Kidney glomerular epithelial cell (primary cell): ENCODE data around the gene CGB7.

Experiments
- DNase-seq: peaks from one replicate; lab custom pipeline; 2025; lab: John Stamatoyannopoulos, UW

CGB7 gene

DNA sequence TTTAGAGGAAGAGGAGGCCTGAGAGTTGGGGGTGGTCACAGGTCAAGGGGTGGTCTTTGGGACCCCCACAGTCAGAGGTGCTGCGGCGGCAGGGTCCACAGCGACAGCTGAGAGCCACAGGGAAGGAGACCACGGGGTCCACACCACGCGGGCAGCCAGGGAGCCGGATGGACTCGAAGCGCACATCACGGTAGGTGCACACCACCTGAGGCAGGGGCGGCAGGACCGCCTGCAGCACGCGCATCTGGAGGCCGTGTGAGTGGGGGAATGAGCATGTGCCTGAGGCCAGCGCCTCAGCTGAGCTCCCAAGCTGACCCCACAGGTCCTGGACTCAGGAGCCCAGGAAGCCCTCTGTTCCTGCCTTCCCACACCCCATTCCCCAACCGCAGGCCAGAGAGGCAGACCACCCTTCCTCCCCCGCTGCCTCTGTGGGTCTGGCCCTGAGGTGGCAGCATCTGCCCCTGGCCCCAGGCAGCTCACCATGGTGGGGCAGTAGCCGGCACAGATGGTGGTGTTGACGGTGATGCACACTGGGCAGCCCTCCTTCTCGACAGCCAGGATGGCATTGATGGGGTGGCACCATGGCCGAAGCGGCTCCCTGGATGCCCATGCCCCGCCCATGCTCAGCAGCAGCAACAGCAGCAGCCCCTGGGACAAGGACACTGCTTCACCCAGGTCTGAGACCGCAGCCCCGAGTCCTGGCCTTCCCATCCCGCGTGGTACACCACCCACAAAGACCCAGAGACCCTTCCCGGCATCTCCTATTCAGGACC lies 41.3 kb downstream of the CGB7 start:
- no peak for DNase-seq

DNA sequence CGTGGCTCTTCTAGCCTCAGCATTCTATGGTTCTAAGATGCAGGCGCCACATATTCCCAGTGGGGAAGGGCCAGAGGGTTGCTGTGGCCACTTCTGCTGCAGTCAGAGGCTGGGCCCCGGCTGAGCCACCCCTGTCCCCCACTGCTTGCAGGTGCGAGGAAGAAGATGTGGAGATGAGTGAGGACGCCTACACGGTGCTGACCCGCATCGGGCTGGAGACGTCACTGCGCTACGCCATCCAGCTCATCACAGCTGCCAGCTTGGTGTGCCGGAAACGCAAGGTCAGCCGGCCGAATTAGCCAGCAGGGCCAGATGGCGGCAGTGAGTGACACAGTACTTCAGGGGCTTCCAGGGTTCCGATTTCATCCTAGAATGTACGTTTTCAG lies 42.7 kb downstream of the CGB7 start:
- DNase-seq = no peak

DNA sequence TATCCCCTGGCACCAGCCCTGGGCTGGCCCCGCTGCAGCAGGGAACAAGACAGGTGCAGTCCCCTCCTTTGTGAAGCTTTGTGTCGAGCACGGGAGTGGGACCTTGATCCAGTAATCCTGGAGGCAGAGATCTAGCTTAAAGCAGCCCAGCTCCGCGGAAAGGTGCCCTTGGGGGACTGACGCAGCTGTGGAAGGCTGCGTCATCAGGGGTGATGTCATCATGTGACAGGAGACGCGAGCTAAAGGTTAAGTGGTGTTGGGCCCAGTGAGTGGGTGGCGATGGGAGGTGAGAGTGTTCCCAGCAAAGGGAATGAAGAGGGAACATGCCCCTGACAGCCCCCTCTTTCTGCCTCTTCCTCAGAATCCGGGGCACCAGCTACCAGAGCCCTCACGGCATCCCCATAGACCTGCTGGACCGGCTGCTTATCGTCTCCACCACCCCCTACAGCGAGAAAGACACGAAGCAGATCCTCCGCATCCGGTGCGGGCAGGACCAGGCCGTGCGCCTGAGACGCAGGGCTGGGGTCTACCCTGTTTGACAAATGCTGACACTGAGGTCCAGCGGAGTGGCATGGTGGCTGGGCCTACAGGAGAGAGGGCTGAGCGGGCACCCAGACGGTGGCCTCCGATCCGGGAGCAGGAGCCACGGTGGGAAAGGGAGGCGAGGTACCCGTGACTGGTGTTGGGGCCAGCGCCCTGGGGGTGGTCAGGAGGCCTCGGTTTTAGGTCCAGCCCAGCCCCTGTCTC lies 43.3 kb downstream of the CGB7 start:
- no peak for DNase-seq

DNA sequence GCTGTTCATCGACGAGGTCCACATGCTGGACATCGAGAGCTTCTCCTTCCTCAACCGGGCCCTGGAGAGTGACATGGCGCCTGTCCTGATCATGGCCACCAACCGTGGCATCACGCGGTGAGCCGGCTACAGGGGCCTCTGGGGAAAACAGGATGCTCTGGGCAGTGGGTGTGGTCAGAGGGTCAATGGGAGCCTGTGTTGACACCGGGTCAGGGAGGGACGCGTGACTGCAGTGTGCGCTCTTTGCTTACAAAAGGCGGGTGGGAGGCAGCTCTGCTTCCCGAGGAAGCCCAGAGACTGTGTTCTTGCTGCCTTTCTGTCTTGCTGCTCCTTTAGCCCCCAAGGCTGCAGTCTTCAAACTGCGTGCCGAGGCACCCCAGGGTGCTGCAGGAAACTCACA lies 46.4 kb downstream of the CGB7 start:
- DNase-seq = no peak

DNA sequence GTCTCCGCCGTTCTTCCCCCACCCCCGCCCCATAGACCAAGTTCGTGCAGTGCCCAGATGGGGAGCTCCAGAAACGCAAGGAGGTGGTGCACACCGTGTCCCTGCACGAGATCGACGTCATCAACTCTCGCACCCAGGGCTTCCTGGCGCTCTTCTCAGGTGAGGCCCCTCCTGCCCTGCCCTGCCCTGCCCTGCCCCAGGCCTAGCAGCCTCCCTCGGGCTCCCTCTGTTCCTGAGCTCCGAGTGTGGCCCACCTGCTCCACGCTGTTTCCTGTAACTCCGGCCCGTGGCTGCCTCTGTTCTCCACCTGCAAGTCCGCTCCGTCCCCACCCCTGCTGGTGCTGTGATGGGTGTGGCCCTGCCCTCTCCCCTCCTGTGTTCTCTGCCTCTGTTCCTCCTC lies 47.1 kb downstream of the CGB7 start:
- no peak for DNase-seq

DNA sequence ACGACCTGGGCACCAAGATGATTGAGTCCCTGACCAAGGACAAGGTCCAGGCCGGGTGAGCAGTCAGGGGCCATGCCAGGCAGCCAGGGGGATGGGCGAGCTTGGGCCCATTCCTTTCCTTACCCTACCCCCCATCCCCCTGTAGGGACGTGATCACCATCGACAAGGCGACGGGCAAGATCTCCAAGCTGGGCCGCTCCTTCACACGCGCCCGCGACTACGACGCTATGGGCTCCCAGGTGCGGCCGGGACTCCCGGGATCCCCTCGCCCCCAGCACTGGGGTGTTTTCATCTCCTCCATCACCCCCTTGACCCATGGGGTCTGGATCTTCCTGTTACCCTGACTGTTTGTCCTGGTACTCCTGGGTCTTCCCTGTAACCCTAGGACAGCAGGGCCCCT lies 47.7 kb downstream of the CGB7 start:
- DNase-seq = no peak

DNA sequence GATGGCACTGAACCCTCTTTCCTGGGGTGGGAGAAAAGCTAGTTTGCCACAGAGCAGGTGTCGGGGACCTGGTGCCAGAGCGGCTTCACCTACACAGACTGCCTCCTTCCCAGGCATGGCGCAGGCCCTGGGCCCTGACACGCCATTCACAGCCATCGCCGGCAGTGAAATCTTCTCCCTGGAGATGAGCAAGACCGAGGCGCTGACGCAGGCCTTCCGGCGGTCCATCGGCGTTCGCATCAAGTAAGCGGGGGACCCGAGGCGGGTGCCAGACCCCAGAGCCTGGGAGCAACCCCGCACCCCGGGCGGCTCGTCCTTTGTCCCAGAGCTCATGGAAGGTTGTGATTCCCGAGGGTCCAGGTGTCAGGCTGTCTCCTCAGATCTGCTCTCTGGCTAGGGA lies 50.6 kb downstream of the CGB7 start:
- DNase-seq = no peak

DNA sequence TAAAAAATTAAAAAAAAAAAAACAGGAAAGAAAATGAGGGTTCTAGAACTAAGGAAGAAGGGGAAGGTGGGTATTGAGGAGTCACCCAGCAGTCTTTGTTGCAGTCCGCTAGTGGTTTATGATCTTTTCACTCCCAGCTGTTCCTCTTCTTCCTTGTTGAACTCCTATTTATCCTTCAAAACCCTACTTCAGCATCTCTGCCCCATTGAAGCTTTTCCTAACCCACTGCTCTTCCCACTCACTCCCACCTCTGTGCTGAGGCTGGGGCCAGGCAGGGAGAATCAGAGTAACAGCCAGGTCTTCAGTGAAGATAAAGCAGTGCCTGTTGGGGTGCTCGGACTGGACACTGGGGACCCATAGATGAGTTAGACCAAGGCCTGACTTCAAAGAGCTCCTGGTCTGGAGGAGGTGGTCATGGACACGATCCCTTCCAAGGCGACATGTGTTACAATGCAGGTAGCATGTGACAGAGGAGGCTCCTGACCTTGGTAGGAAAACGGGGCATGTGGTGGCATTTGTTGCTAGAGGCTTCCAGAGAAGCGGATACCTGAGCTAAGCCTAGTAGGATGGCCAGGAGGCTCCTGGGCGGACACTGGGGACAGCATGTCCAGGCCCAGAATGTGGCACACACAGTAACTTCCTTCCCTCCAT lies 52.5 kb downstream of the CGB7 start:
- no peak for DNase-seq
